Activated naive CD8-positive, alpha-beta T cell treated with anti-CD3 and anti-CD28 coated beads, Interleukin-2, amount 10 ng/mL, durations not matched to agents 7 days and 5 days (primary cell): ENCODE data around the gene PDE4D. TPM values are rescaled to one million over a fixed set of nuclear protein-coding genes. Genes with fewer than 3 reads are reported as not detected.
"Not testable (repeated sequence)": the region's sequence is repeated elsewhere in the genome, so short reads cannot be mapped to it uniquely, and the experiment has no call there.

Experiments
- ATAC-seq: fragments of 150-1000 bp; cut with Tn5 transposase; one replicate; pipeline ENCODE4 v1.10.0; 2021; ENCODE audit warnings: low read depth, moderate library complexity
- POLR2A ChIA-PET: fragments of 350-600 bp; sonication (Branson Sonifier 250); formaldehyde crosslinking; loops from one replicate; lab custom pipeline; 2021; ENCODE audit warnings: antibody characterized with exemption; lab: Charles Lee
- DNase-seq: peaks from one replicate; pipeline ENCODE4 v3.0.0; 2021
- H3K27ac Mint-ChIP-seq: one replicate; pipeline ENCODE4 v1.8.0; 2022; ENCODE audit warnings: mild to moderate bottlenecking, mixed read lengths
- H3K27me3 Mint-ChIP-seq: one replicate; pipeline ENCODE4 v1.8.0; 2022; ENCODE audit warnings: mild to moderate bottlenecking, moderate library complexity, mixed read lengths
- H3K36me3 Mint-ChIP-seq: one replicate; pipeline ENCODE4 v1.8.0; 2021; ENCODE audit warnings: mild to moderate bottlenecking, mixed read lengths
- H3K4me1 Mint-ChIP-seq: one replicate; pipeline ENCODE4 v1.8.0; 2021; ENCODE audit warnings: mixed read lengths
- H3K4me3 Mint-ChIP-seq: one replicate; pipeline ENCODE4 v1.8.0; 2022; ENCODE audit warnings: mild to moderate bottlenecking, moderate library complexity, mixed read lengths
- H3K9me3 Mint-ChIP-seq: one replicate; pipeline ENCODE4 v1.8.0; 2021; ENCODE audit warnings: mixed read lengths
- total RNA-seq, 2 experiments: library from RNA; stranded (reverse); gene quantifications; one replicate each; pipeline ENCODE4 v1.2.3, GENCODE V29; 2021

Gene PDE4D
- total RNA-seq, 2 experiments from 2014 or later = 65.1 to 67.1 TPM

DNA sequence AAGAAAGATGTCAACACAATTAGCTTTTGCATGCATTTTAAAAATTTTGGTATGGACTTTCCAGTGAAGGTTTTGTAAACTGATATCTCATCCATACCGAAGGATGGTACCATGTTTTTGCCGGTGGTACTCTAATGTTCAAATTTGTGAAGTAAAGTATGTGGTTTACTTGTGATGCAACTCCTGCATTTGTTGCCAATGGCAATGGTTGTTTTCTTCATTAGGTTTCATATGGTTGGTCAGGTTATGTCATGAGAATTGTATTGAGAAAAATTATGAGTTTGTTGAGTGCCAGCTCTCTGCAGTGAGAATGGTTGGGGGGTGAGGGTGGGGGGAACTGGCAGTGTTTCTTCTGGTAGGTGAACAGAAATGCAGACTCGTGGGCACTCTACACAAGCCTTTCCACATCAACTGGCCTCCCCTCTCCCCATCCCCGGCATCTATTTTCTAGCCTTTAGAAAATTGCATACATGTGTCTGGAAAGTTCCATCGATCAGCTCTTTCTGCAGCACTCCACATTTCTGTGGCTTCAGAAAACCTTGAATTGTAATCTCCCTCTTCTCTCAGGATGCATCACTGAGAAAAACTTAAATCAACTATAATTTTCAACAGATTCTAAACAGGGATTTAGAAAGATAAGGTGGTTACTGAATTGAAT lies 107.7 kb downstream of the PDE4D start:
- no peak overlapping the region for H3K27ac Mint-ChIP-seq
- POLR2A ChIA-PET = no interaction called here

GRCh38 chr5:59784708-59785107 lies 108.8 kb downstream of the PDE4D start:
- H3K4me3 Mint-ChIP-seq, H3K9me3 Mint-ChIP-seq, H3K27me3 Mint-ChIP-seq, H3K36me3 Mint-ChIP-seq, DNase-seq, POLR2A ChIA-PET, H3K27ac Mint-ChIP-seq, ATAC-seq, H3K4me1 Mint-ChIP-seq: not testable (repeated sequence)

More for the DNA sequence above, 107.7 kb downstream of the PDE4D start:
- ATAC-seq (no peak), DNase-seq (no peak)
- H3K9me3 Mint-ChIP-seq = peaks cover 2% of the 10 kb centered on the region
- H3K4me3 Mint-ChIP-seq = no peak overlapping the region
- peaks cover 2% of the 10 kb centered on the region for H3K27me3 Mint-ChIP-seq
- no peaks in the 10 kb centered on the region for H3K36me3 Mint-ChIP-seq
- H3K4me1 Mint-ChIP-seq = peaks cover 6% of the 10 kb centered on the region

DNA sequence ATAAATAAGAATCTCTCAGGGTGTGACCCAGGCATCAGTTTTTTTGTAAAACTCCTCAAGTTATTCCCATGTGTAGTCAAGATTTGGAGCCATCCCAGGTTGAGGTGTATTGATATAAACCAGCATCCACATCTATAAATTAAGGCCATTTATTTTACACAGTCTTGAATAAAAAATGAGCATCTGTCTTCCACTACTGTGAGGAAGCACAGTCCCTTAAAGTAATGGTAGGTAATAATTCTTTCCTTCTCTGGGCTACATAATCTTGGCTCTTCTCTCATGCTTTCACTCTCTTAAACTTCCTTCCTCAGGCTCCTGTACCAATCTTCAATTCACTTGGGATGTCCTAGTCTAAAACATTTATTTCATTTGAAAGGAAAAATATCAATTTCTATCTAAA lies 110.3 kb downstream of the PDE4D start:
- Mint-ChIP-seq H3K27ac (no peak overlapping the region), H3K4me3 (no peak overlapping the region), H3K9me3 (peaks cover 2% of the 10 kb centered on the region), H3K4me1 (no peaks in the 10 kb centered on the region), H3K27me3 (peaks cover 4% of the 10 kb centered on the region), H3K36me3 (no peaks in the 10 kb centered on the region)
- POLR2A ChIA-PET = no interaction called here
- no peak for DNase-seq
- no peak for ATAC-seq

DNA sequence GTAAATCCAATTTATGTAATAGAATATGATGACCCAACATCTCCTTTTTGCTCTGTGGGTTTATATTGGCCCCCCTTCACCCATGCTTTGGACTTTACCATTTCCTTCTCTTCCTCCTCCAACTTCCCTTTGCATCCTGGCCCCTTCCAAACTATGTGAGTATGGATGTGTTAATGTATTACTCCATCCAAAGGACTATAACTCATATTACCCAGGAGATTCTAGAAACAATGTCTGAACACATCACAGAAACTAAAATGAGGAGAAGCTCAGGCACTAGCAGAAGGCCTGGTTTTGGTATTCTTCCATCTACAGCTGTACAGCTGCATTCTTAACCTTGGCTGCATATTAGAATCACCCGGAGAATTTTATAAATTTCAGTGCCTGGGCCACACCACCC lies 110.7 kb downstream of the PDE4D start:
- Mint-ChIP-seq H3K36me3 (no peaks in the 10 kb centered on the region), H3K27me3 (peaks cover 4% of the 10 kb centered on the region), H3K4me1 (no peaks in the 10 kb centered on the region), H3K27ac (no peak overlapping the region), H3K9me3 (peaks cover 2% of the 10 kb centered on the region), H3K4me3 (no peak overlapping the region)
- DNase-seq (no peak), ATAC-seq (no peak)
- POLR2A ChIA-PET = no interaction called here

DNA sequence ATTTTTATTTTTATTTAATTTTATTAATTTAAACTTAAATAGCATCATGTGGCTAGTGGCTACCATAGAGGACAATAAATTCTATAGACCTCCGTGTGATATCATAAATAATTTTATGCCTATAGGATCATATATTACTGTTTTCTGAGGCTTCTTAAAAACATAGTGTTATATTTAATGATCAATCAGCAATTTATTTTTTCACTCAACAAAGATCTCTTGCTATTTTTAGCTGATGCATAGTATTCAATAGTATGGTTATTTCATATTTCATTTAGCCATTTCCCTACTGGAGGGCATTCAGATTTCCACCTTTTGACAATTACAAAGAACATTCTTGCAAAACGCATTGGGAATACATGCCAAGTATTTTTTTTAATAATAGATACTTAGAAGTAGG lies 114.1 kb downstream of the PDE4D start:
- DNase-seq (no peak), ATAC-seq (no peak)
- Mint-ChIP-seq H3K4me1 (no peaks in the 10 kb centered on the region), H3K9me3 (no peaks in the 10 kb centered on the region), H3K36me3 (no peaks in the 10 kb centered on the region), H3K4me3 (no peak overlapping the region), H3K27ac (no peak overlapping the region), H3K27me3 (peaks cover 2% of the 10 kb centered on the region)
- POLR2A ChIA-PET = no interaction called here

- ATAC-seq (no peak), DNase-seq (no peak)
- no peak overlapping the region for H3K4me3 Mint-ChIP-seq
- H3K9me3 Mint-ChIP-seq = no peaks in the 10 kb centered on the region
- H3K27me3 Mint-ChIP-seq = peaks cover 2% of the 10 kb centered on the region
- H3K27ac Mint-ChIP-seq = no peak overlapping the region
- no peaks in the 10 kb centered on the region for H3K36me3 Mint-ChIP-seq
- H3K4me1 Mint-ChIP-seq = no peaks in the 10 kb centered on the region
- POLR2A ChIA-PET = no interaction called here
Observed at GRCh38 chr5:59777028-59777427, 116.5 kb downstream of the PDE4D start.

GRCh38 chr5:59773294-59773693 lies 120.2 kb downstream of the PDE4D start:
- no peaks in the 10 kb centered on the region for H3K36me3 Mint-ChIP-seq
- H3K27me3 Mint-ChIP-seq = peaks cover 26% of the 10 kb centered on the region
- ATAC-seq = no peak
- POLR2A ChIA-PET = no interaction called here
- H3K4me3 Mint-ChIP-seq = no peak overlapping the region
- no peak for DNase-seq
- no peak overlapping the region for H3K27ac Mint-ChIP-seq
- H3K4me1 Mint-ChIP-seq = peaks cover 1% of the 10 kb centered on the region
- H3K9me3 Mint-ChIP-seq = no peaks in the 10 kb centered on the region

DNA sequence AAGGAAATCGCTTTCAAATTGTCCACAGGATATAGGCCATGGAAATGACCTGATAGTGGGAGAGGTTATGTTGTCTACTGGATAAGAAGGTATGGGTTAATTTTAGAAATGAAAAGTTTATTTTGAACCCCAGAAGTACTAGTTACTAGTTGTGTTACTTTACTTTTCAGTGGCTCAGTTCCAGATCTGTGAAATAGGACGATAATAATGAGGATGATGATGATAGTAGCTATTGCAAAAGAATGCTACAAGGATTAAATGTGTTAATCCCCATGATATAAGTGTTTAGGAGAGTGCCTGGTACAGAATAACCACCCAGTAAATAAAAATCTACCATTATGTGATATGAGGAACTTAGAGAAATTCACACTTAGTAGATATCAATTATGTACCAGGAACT lies 120.8 kb downstream of the PDE4D start:
- Mint-ChIP-seq H3K27me3 (peaks cover 31% of the 10 kb centered on the region), H3K27ac (no peak overlapping the region), H3K36me3 (no peaks in the 10 kb centered on the region), H3K9me3 (no peaks in the 10 kb centered on the region), H3K4me1 (peaks cover 2% of the 10 kb centered on the region), H3K4me3 (no peak overlapping the region)
- POLR2A ChIA-PET = no interaction called here
- ATAC-seq (no peak), DNase-seq (no peak)

DNA sequence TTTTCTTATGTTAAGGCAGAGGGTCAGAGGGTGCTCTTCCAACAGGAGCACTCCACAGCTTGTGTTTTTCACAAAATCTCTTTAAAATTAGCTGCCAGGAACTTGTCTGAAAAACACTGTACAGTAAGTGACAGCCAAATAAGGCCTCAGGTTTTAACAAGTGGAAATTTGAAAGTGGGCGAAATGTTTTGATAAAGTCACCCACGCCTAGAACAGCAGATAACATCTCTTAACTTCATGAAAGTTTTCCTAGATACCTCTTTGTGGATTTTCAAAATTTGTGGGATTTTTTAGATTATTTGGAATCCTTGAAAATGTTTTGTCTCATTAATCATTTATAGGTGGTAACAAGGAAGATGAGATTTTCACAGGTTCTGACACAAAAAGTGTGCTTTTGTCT lies 121.3 kb downstream of the PDE4D start:
- Mint-ChIP-seq H3K9me3 (no peaks in the 10 kb centered on the region), H3K27ac (no peak overlapping the region), H3K4me1 (peaks cover 2% of the 10 kb centered on the region), H3K4me3 (no peak overlapping the region), H3K27me3 (peaks cover 37% of the 10 kb centered on the region), H3K36me3 (no peaks in the 10 kb centered on the region)
- POLR2A ChIA-PET = no interaction called here
- DNase-seq = no peak
- no peak for ATAC-seq

- no peaks in the 10 kb centered on the region for H3K9me3 Mint-ChIP-seq
- H3K4me1 Mint-ChIP-seq = peaks cover 2% of the 10 kb centered on the region
- H3K27me3 Mint-ChIP-seq = peaks cover 49% of the 10 kb centered on the region
- ATAC-seq (no peak), DNase-seq (no peak)
- no peaks in the 10 kb centered on the region for H3K36me3 Mint-ChIP-seq
- H3K4me3 Mint-ChIP-seq = no peak overlapping the region
- POLR2A ChIA-PET = no interaction called here
- H3K27ac Mint-ChIP-seq = no peak overlapping the region
Observed at GRCh38 chr5:59770953-59771352, 122.6 kb downstream of the PDE4D start.

GRCh38 chr5:59769832-59770231 lies 123.7 kb downstream of the PDE4D start:
- no peak for ATAC-seq
- Mint-ChIP-seq H3K27me3 (peaks cover 54% of the 10 kb centered on the region), H3K9me3 (no peaks in the 10 kb centered on the region), H3K4me3 (no peak overlapping the region), H3K4me1 (peaks cover 2% of the 10 kb centered on the region), H3K36me3 (no peaks in the 10 kb centered on the region), H3K27ac (no peak overlapping the region)
- POLR2A ChIA-PET = no interaction called here
- DNase-seq = no peak

- Mint-ChIP-seq H3K27ac (no peak overlapping the region), H3K9me3 (no peaks in the 10 kb centered on the region), H3K36me3 (no peaks in the 10 kb centered on the region), H3K4me1 (peaks cover 2% of the 10 kb centered on the region), H3K27me3 (peaks cover 54% of the 10 kb centered on the region), H3K4me3 (no peak overlapping the region)
- no peak for DNase-seq
- ATAC-seq = no peak
- POLR2A ChIA-PET = no interaction called here
Observed at GRCh38 chr5:59769041-59769360, 124.5 kb downstream of the PDE4D start.

GRCh38 chr5:59768152-59769040 lies 125.1 kb downstream of the PDE4D start:
- DNase-seq = peak; percentile 27
- H3K36me3 Mint-ChIP-seq = no peaks in the 10 kb centered on the region
- POLR2A ChIA-PET = no interaction called here
- ATAC-seq = no peak
- H3K27me3 Mint-ChIP-seq = peaks cover 54% of the 10 kb centered on the region
- no peaks in the 10 kb centered on the region for H3K9me3 Mint-ChIP-seq
- H3K4me1 Mint-ChIP-seq = peaks cover 2% of the 10 kb centered on the region
- peak overlapping the region; percentile 43 for H3K4me3 Mint-ChIP-seq
- no peak overlapping the region for H3K27ac Mint-ChIP-seq

DNA sequence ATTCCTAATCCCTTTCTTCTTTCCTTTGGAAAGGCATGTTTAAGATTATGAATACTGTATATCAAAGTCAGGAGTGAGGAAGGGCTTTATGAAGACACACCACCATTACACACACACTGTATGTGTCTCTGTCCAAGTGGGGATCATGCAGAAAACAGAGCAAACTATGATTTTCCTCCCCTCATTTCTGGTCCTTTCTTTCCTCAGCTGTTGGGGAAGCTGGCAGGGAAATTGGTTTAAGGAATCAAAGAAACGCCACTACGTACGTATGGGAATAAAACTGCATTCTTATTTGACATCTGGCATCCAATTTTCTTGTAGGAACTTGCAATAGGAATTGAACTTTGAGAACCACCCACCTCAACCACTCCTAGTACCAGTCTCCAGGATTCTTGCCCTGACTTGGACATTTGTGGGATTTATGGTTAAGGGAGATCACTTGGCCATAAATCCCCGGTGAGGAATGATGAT lies 125.8 kb downstream of the PDE4D start:
- POLR2A ChIA-PET = no interaction called here
- no peak for ATAC-seq
- Mint-ChIP-seq H3K4me3 (no peak overlapping the region), H3K9me3 (no peaks in the 10 kb centered on the region), H3K27ac (no peak overlapping the region), H3K4me1 (peaks cover 2% of the 10 kb centered on the region), H3K36me3 (no peaks in the 10 kb centered on the region), H3K27me3 (peaks cover 54% of the 10 kb centered on the region)
- DNase-seq = no peak
